Muscle layer of duodenum (tissue), 2 donors: ENCODE measurements around the gene NOP14.
"Not testable (repeated sequence)": the region's sequence is repeated elsewhere in the genome, so short reads cannot be mapped to it uniquely, and the experiment has no call there.

Source experiments
- H3K27ac ChIP-seq: one replicate; pipeline ENCODE4 v1.7.0; 2013; ENCODE audit warnings: mild to moderate bottlenecking, low read length
- H3K27me3 ChIP-seq: one replicate; pipeline ENCODE4 v1.7.0; 2013; ENCODE audit warnings: low read depth, mild to moderate bottlenecking, control low read depth, low read length
- H3K36me3 ChIP-seq, 2 donors: one replicate each; pipeline ENCODE4 v1.7.0; 2013; ENCODE audit warnings: low read length in 2 of 2, control low read depth in 1 of 2, mild to moderate bottlenecking in 1 of 2; ENCODE audit not compliant: insufficient read depth in 2 of 2, control insufficient read depth in 1 of 2
- H3K4me1 ChIP-seq, 2 donors: one replicate each; pipeline ENCODE4 v1.7.0; 2013; ENCODE audit warnings: low read length in 2 of 2, mild to moderate bottlenecking in 2 of 2, control low read depth in 1 of 2, moderate library complexity in 1 of 2; ENCODE audit not compliant: insufficient read depth in 2 of 2, control insufficient read depth in 1 of 2
- H3K4me3 ChIP-seq, 2 donors: one replicate each; pipeline ENCODE4 v1.7.0; 2013; ENCODE audit warnings: low read length in 2 of 2, low read depth in 1 of 2, mild to moderate bottlenecking in 1 of 2
- H3K9me3 ChIP-seq, 2 donors: one replicate each; pipeline ENCODE4 v1.7.0; 2013; ENCODE audit warnings: low read length in 2 of 2, control low read depth in 1 of 2, mild to moderate bottlenecking in 1 of 2; ENCODE audit not compliant: control insufficient read depth in 1 of 2
- donor health status: healthy.

The NOP14 gene

DNA sequence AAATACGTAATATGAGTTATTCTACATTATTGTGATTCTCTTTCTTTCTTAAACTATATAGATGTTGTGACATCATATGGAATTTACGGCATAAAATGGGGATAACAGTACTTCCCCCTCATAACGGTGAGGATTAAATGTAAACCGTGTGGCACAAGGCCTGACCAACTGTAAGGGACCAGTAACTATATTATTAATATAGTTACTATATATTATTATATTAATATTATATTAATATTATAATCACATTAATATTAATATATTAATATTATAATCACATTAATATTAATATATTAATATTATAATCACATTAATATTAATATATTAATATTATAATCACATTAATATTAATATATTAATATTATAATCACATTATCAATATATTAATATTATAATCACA lies 2.8 kb downstream of the NOP14 start:
- H3K27ac ChIP-seq, H3K4me3 ChIP-seq, H3K27me3 ChIP-seq, H3K9me3 ChIP-seq: not testable (repeated sequence)
- peaks cover 12 to 15% of the 10 kb centered on the region in 2 donors for H3K4me1 ChIP-seq
- peaks cover 18 to 27% of the 10 kb centered on the region in 2 donors for H3K36me3 ChIP-seq

DNA sequence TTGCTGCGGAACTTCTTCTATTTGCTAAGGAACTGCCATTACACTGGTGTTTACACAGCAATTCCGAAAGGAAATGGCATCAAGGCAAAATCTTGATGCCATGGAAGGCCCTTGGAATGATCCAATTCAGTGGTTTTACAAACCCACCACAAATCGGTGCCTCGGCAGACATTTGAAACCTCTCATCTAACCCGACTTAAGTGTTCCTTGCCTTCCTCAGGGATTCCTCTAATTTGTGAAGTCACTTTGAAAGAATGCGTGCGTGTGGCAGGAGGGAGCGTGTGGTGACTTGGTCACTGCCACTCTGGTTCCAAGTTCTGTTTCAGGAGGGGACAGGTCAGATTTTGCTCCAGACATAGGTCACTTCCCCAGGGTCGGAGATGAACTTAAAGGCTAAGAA lies 4.8 kb downstream of the NOP14 start:
- no peaks in the 10 kb centered on the region for H3K9me3 ChIP-seq
- H3K36me3 ChIP-seq: peaks cover 24 to 38% of the 10 kb centered on the region in 2 donors
- peaks cover 12 to 15% of the 10 kb centered on the region in 2 donors for H3K4me1 ChIP-seq
- no peak overlapping the region for H3K27ac ChIP-seq
- H3K4me3 ChIP-seq: no peak overlapping the region
- no peaks in the 10 kb centered on the region for H3K27me3 ChIP-seq

DNA sequence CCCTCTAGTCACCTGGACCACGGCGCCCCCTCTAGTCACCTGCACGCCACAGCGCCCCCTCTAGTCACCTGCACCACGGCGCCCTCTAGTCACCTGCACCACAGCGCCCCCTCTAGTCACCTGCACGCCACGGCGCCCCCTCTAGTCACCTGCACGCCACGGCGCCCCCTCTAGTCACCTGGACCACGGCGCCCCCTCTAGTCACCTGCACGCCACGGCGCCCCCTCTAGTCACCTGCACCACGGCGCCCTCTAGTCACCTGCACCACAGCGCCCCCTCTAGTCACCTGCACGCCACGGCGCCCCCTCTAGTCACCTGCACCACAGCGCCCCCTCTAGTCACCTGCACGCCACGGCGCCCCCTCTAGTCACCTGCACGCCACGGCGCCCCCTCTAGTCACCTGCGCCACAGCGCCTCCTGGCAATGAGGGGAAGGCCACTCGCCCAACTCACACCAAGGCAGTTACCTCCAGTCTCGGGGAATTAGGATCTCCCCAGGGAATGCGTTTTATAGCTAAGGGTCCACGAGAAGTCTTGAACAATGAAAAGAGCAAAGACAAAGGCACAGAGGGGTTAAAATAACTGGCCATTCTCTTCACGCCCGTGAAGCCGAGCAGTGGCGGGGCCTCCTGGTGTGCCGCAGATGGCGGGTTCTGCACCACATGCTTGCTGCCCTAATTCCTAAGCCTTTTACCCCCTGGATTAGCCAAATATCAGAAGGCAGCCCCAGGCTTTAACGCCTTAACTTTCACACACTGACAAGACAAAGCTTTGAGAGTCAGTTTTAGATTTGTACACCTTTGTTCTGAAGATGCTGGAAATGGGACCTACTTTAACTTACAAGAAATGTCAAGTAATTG lies 7.8 kb downstream of the NOP14 start:
- H3K27ac ChIP-seq, H3K9me3 ChIP-seq, H3K4me1 ChIP-seq, H3K4me3 ChIP-seq, H3K27me3 ChIP-seq: not testable (repeated sequence)
- peaks cover 44 to 62% of the 10 kb centered on the region in 2 donors for H3K36me3 ChIP-seq

DNA sequence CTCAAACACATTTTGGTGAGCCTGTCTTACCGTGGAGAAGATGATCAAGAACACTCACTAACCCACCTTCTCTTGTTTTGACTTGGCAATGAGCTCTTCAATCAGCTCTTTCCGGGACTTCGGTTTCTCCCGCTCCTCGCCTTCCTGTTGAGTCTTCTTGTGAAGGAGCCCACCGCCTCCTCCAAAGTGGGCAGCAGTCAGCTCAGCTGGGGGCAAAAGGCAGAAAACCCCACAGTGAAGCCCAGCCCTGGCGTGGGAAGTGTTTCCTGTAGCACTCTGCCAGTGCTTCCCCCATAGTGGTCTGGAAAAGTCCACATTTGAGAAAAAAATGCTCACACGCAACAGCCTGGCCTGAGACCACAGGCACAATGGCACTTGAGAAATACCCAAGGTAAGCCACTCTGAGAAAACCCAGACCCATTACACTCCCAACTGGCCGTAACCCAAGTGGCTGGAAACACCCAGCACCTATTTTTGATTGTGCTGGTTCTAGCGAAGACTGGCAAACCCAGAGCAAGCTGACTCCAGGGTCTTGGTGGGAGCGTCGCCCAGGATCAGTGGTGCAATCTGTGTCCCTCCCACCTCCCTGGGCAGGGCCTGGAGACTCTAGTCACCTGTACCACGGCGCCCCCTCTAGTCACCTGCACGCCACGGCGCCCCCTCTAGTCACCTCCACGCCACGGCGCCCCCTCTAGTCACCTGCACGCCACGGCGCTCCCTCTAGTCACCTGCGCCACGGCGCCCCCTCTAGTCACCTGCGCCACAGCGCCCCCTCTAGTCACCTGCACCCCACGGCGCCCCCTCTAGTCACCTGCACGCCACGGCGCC lies 8.6 kb downstream of the NOP14 start:
- Histone ChIP-seq H3K27me3 (no peaks in the 10 kb centered on the region), H3K27ac (no peak overlapping the region), H3K4me3 (no peak overlapping the region), H3K4me1 (no peaks in the 10 kb centered on the region), H3K36me3 (peaks cover 53 to 71% of the 10 kb centered on the region in 2 donors), H3K9me3 (no peaks in the 10 kb centered on the region)

GRCh38 chr4:2953496-2953895 lies 9.7 kb downstream of the NOP14 start:
- peaks cover 54 to 77% of the 10 kb centered on the region in 2 donors for H3K36me3 ChIP-seq
- H3K27ac ChIP-seq: no peak overlapping the region

GRCh38 chr4:2950221-2950989 lies 12.8 kb downstream of the NOP14 start:
- H3K27ac ChIP-seq: no peak overlapping the region
- no peak overlapping the region for H3K4me3 ChIP-seq
- no peaks in the 10 kb centered on the region for H3K4me1 ChIP-seq
- H3K36me3 ChIP-seq: peaks cover 57 to 84% of the 10 kb centered on the region in 2 donors
- H3K27me3 ChIP-seq: no peaks in the 10 kb centered on the region
- no peaks in the 10 kb centered on the region for H3K9me3 ChIP-seq

More at GRCh38 chr4:2953496-2953895, 9.7 kb downstream of the NOP14 start:
- no peak overlapping the region for H3K4me3 ChIP-seq
- H3K27me3 ChIP-seq: no peaks in the 10 kb centered on the region
- H3K9me3 ChIP-seq: no peaks in the 10 kb centered on the region
- H3K4me1 ChIP-seq: no peaks in the 10 kb centered on the region

DNA sequence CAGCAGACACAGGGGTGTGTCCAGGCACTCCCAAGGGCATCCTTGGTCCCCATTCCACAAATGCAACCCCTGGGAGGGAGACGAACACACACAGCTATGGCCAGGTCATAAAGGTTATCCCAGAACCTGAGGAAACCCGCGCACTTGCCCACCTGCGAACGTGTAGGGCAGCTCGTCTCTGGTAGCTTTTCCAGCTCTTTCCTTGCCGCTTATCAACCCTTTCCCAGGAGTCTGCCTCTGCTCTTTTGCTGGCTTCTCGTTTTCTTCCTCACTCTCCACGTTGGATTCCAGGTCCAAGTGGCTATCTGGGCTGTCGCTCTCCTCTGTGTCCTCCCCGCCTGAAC lies 13.5 kb downstream of the NOP14 start:
- H3K27me3 ChIP-seq: no peaks in the 10 kb centered on the region
- no peak overlapping the region for H3K4me3 ChIP-seq
- peaks cover 62 to 89% of the 10 kb centered on the region in 2 donors for H3K36me3 ChIP-seq
- no peak overlapping the region for H3K27ac ChIP-seq
- H3K4me1 ChIP-seq: no peaks in the 10 kb centered on the region
- H3K9me3 ChIP-seq: no peaks in the 10 kb centered on the region

DNA sequence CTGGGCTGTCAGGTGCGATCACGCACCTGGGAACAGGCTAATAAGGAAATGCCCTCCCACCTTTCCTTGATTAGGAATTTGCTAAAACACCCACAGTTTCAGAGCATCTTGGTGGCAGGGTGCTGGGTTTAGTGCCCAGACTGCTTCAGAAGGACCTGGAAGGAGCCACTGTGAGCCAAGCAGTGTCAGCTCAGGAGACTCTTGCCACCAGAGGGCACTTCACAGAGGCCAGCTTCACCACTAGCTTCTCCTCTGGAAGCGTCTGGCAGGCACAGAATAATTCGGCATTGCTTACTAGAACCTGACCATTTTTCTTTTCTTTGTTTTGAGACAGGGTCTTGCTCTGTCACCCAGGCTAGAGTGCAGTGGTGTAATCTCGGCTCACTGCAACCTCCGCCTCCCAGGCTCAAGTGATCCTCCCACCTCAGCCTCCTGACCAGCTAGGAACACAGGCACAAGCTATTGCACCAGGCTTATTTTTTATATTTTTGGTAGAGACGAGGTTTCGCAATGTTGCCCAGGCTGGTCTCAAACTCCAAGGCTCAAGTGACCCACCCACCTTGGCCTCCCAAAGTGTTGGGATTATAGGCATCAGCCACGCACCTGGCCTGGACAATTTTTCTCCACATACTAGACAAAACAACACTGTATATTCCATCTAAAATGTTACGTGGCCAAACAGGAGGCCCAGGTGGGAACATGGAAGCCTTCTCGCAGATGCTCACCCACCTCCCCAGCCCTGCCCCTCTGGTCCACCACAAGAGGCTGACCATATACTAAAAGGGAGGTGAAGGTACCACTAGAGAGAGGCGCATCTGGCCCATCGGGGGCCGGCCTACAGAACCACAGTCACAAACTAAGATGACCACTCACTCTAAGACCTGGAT lies 14.1 kb downstream of the NOP14 start:
- H3K27ac ChIP-seq: no peak overlapping the region
- peaks cover 62 to 91% of the 10 kb centered on the region in 2 donors for H3K36me3 ChIP-seq
- H3K27me3 ChIP-seq: no peaks in the 10 kb centered on the region

DNA sequence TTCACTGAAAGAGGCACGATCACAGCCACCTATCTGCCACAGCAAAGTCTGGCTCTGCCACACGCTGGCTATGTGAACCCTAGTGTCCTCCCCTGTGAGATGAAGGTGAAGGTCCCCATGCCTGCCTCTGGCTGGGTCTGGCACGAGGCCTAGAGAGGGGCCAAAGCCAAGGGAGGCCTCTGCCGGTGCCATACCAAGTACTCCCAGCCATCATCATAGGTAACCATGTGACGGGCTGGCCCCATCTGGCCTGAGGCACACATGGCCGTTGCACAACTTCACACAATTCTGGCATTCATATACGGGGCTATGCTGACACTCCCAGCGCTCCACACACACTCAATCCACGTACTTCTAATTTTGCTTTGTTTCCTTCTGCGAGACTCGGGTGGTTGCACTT lies 15.3 kb downstream of the NOP14 start:
- no peaks in the 10 kb centered on the region for H3K27me3 ChIP-seq
- no peak overlapping the region for H3K4me3 ChIP-seq
- H3K9me3 ChIP-seq: no peaks in the 10 kb centered on the region
- H3K36me3 ChIP-seq: peaks cover 52 to 91% of the 10 kb centered on the region in 2 donors
- no peak overlapping the region for H3K27ac ChIP-seq
- H3K4me1 ChIP-seq: no peaks in the 10 kb centered on the region

More for the DNA sequence above, 14.1 kb downstream of the NOP14 start:
- Histone ChIP-seq H3K4me1 (no peaks in the 10 kb centered on the region), H3K4me3 (no peak overlapping the region), H3K9me3 (no peaks in the 10 kb centered on the region)

GRCh38 chr4:2946812-2947600 lies 16.2 kb downstream of the NOP14 start:
- peaks cover 52 to 91% of the 10 kb centered on the region in 2 donors for H3K36me3 ChIP-seq
- H3K4me3 ChIP-seq: no peak overlapping the region
- no peak overlapping the region for H3K27ac ChIP-seq
- H3K27me3 ChIP-seq: no peaks in the 10 kb centered on the region
- H3K9me3 ChIP-seq: no peaks in the 10 kb centered on the region
- no peaks in the 10 kb centered on the region for H3K4me1 ChIP-seq
